NCI-H2227 (cell line): ENCODE results near the gene UBAC1.
"Not testable (repeated sequence)": the region's sequence is repeated elsewhere in the genome, so short reads cannot be mapped to it uniquely, and the experiment has no call there.

Experiments used
- DNase-seq: peaks from one replicate; lab custom pipeline; 2025; ENCODE audit not compliant: unreplicated experiment; lab: John Stamatoyannopoulos, UW

The UBAC1 gene

DNA sequence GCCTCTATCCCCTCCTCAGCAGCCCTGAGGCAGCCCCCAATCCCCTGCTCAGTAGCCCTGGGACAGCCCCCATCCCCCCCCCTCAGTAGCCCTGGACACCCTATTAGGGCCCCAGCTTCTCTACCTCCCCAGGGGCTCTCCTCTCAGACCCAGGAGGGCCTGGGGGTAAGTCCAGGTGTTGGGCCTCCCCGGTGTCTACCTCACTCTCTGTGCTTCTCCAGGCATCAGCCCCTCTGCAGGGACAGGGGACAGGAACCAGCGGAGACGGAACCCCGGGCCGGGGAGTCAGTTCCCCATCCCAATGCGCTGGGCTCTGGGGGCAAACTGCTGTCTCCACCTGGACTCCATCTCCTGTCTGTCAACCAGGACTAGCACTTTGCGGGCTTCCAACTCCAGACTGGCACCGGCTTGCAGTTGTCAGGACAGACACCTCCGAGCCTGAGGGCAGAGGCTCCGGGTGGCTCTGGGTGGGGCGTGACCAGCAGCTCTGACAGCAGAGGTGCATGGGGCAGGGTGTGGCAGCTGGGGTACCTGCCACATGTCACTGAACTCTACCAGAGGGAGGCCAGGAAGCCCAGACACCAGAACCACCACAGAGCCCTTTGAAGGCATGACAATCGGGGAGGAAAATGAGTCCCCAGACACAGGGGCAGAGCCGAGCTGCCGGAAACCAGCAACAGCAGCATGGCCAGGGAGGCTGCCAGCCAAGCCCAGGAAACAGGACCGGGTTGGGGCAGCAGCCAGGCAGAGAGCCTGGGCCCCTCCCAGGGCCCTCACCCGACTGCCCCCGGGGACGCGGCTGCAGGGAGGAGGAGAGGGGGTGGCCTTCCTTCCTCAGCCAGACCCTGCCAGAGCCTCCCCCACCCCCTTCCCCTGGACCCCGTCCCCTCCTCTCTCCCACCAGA lies 17.7 kb upstream of the UBAC1 start:
- no peak for DNase-seq

DNA sequence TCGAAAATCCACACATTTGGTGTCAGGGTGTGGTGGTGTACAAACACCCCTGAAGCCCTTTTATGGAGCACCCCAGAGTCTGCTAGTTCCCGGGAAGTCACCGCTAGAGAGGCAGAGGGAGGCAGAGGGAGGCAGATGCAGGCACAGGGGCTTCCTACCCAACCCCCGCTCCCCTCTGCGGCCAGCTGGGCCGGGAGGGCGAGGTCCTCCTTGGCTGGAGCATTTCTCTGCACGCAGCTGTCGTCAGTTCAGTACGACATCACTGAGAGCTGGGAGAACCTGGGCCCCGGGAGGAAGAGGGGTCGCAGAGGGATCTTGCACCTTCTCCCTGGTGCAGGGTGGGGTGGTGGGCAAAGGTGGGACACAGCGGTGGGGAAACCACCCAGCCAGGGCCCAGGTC lies 15.8 kb upstream of the UBAC1 start:
- no peak for DNase-seq

GRCh38 chr9:135976531-135976930 lies 15.4 kb upstream of the UBAC1 start:
- no peak for DNase-seq

GRCh38 chr9:135975834-135976233 lies 14.7 kb upstream of the UBAC1 start:
- no peak for DNase-seq

GRCh38 chr9:135974220-135974573 lies 13.0 kb upstream of the UBAC1 start:
- no peak for DNase-seq

DNA sequence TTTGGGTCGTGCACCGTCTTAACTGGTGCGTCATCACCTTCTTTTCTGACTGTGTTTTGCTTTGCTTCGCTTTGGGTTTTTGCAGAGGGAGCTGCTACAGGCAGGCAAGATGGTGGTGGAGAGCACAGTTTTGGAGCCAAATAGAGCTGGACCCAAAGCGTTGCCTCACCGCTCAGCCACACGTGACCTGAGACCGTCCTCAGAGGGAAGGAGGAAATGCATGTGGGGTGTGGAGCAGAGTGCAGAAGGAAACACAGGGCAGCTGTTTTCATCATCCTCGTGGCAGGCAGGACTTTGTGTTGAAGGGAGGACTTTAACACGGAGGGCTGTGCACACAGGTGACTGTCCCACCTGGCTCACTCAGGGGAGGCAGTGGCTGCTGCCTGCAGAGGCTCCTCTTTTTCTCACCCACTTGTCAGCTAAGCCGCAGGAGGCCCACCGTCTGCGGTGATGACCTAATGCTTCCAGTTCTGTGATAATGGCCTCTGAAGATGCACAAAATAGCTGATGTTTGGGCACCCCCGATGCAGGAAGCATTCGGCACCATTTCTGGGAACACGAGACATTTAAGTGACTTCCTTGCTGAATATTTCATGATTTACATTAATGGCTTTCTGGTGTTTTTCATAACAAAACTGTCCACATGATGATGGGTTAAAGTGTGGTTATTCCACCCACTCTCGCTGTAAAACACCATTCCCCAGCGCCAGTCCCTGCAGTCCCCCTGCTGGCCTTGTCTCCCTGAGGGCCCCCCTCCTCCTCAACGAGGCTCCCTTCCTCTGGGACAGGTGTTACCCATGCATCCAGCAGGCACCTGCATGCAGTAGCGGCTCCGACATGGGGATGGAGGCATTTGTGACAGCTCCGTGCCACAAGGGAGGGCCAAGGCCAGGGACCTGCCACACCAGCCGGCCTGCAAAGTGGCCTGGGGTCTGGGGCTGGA lies 12.4 kb upstream of the UBAC1 start:
- DNase-seq: no peak

DNA sequence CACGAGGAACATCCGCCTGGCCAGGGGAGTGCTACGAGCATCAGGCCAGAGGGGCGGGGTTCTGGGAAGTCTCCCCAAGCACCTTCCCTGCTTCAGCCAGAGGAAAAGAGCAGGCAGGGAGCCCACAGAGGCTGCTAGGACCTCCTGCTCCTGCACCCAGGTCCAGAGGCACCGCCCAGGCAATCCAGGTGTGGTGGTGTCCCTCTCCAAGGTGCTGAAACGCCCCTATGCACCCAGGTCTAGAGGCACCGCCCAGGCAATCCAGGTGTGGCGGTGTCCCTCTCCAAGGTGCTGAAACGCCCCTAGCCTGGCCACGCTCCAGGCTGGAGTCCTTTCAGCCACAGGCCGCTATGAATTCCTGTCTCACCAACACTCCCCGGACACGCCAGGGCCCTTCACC lies 10.7 kb upstream of the UBAC1 start:
- DNase-seq: no peak

DNA sequence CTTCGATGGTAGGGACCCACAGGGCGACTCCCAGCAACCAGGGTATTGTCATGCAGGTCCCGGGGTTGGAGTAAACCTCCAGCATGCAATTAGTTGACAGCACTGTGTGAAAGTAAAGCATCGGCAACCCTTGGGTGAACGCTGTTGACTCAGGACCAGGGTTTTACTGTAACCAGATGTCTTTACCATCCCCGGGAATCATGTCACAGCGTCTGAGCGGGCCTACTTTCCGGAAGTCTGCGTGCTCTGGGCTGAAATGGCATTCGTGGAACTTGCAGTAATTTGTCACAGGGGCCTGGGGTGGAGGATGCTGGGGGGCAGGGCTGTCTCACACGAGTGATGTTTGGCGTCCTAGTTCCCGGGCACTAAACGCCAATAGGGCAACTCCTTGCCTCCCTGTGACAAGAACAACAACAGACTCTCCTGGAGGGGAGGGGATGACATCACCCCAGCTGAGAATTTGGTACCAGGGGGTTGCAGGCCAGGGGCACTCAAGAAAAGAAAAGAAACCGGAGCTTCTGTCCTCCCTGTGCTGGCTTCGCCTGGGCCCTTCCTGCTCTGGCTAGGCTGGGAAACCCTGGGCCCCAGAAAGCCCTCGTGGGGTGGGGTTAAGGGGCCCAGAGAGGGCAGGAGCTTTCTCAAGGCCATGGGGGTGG lies 10.1 kb upstream of the UBAC1 start:
- no peak for DNase-seq

DNA sequence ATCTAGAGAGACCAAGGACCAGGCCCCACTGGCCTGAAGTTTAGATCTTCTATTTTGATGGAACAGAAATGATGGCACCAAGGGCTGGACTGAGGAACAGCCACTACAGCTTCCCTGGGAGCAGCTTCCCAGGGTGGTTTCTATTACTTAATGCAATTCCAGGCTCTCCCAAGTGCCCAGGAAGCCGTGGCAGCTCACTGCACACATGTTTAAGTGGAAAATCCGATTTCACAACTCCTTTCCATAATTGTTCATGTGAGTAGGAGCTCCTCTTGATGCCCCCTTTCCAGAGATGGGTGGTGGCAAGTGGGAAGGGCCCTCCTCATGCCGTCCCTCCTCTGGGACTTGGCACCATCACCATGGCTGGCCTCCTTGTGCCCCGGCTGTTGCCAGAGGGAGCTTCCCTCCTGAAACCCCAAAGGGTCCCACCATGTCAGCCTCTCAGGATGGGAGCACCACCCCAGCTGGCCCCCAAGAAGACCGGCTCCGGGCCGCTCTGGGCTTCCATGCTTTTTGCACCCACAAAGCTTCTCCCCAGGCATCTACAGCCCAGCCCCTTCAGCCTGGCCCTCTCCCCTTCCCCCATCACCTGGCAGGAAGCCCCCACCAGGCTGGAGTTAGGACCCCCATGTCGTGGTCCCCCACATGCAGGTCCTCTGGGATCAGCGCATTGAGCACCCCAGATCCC lies 9.1 kb upstream of the UBAC1 start:
- DNase-seq: no peak

GRCh38 chr9:135969064-135969683 lies 8.0 kb upstream of the UBAC1 start:
- no peak for DNase-seq

GRCh38 chr9:135968601-135969000 lies 7.4 kb upstream of the UBAC1 start:
- no peak for DNase-seq

DNA sequence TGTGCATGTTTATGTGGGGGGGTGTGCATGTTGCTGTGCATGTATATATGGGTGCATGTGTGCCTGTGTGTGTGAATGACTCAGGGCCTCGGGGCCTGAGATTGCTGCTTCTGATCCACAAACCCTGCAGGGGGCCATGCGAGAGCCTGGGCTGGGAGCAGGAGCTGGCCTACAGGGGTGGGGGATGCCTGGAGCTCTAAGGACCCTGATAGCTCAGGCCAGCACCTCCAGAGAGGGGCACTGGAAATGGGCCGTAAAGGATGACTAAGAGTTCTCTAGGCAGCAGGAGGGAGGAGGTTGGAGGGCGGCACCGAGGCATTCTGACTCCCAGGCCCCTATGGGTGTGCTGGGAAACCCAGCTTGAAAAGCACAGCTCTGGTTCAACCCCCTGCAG lies 6.9 kb upstream of the UBAC1 start:
- DNase-seq: no peak

GRCh38 chr9:135966916-135967260 lies 5.7 kb upstream of the UBAC1 start:
- DNase-seq: not testable (repeated sequence)

GRCh38 chr9:135965124-135965756 lies 4.1 kb upstream of the UBAC1 start:
- no peak for DNase-seq

DNA sequence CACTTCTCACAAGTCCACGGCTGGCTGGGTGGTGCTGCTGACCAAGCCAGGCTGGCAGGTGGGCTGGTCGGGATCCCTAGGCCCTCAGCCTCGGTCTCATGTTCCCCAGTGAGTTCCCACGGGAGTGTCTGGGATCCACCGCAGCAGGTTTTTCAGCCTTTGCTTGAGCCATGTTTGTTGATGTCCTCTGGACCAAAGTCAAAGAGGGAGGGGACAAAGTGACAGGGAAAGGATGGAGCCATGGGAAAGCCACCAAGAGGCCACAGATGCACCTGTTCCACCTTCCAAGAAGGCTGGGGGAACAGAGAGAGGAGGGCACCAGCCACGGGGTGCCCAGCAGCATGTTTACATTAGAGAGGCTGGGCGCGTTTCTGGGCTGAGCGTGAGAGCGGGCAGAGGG lies 2.8 kb upstream of the UBAC1 start:
- no peak for DNase-seq

GRCh38 chr9:135963338-135963737 lies 2.2 kb upstream of the UBAC1 start:
- no peak for DNase-seq

- no peak for DNase-seq
These were observed 1.6 kb upstream of the UBAC1 start for GRCh38 chr9:135962696-135963307.

GRCh38 chr9:135961811-135962695 lies 880 bp upstream of the UBAC1 start:
- no peak for DNase-seq
